Hepatocyte (in vitro differentiated cells): Measurements from ENCODE around the gene TBR1.

Source experiments
- EZH2 ChIP-seq: fragments of 200-600 bp; sonication (generic); IDR thresholded peaks from 2 replicates; pipeline ENCODE4 v1.6.1; 2016; ENCODE audit warnings: antibody characterized with exemption, mild to moderate bottlenecking, borderline replicate concordance
- TF ChIP-seq, protein P1 (sequence below): fragments of 200-600 bp; sonication (generic); IDR thresholded peaks from 2 replicates; pipeline ENCODE4 v1.5.1; 2016; ENCODE audit warnings: antibody characterized with exemption, mild to moderate bottlenecking; ENCODE audit not compliant: poor library complexity

DNA sequence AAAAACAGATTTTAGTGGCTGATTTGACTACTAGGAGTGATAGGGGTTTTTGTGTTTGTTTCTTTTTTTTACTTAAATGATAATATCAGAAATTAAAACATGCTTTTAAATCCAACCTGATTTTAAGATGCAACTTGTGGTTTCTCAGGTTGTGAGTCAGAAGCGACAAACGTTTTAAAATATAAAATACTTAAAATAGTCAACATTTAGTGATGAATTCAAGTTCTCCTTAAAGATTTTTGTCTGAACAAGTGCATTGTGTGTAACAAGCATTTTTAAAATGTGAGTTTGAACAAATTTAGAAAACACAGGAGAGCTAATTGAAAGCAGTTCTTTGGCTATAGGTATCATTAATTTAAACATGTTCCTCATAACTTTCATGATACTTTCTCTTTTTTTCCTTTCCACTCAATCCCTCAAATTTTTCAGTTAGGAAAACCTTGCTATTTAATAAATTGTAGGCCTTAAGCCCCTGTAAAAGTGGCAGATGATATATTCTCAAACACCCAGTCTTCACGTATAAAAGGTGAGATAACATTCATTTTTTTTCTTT, 3.6 kb downstream of the TBR1 start:
- TF ChIP-seq, protein P1, sequence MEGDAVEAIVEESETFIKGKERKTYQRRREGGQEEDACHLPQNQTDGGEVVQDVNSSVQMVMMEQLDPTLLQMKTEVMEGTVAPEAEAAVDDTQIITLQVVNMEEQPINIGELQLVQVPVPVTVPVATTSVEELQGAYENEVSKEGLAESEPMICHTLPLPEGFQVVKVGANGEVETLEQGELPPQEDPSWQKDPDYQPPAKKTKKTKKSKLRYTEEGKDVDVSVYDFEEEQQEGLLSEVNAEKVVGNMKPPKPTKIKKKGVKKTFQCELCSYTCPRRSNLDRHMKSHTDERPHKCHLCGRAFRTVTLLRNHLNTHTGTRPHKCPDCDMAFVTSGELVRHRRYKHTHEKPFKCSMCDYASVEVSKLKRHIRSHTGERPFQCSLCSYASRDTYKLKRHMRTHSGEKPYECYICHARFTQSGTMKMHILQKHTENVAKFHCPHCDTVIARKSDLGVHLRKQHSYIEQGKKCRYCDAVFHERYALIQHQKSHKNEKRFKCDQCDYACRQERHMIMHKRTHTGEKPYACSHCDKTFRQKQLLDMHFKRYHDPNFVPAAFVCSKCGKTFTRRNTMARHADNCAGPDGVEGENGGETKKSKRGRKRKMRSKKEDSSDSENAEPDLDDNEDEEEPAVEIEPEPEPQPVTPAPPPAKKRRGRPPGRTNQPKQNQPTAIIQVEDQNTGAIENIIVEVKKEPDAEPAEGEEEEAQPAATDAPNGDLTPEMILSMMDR = no peak
- TF ChIP-seq EZH2 = no peak
